H1 (cell line): ENCODE measurements around the gene OSBPL9. TPM values are rescaled to one million over a fixed set of nuclear protein-coding genes. Genes with fewer than 3 reads are reported as not detected.

Experiments used
- CHD7 ChIP-seq: fragments of 300-600 bp; sonication (generic); IDR thresholded peaks from 2 replicates; pipeline ENCODE4 v1.7.1; 2012; ENCODE audit warnings: low read length, moderate library complexity, mild to moderate bottlenecking, inconsistent platforms; ENCODE audit not compliant: insufficient replicate concordance
- CTCF ChIP-seq, 3 experiments: IDR thresholded peaks; 1 replicate in 2 of 3; 2 replicates in 1 of 3; pipeline versions ENCODE4 v1.5.1 to v1.6.1; 2011; ENCODE audit warnings: low read length in 3 of 3, mild to moderate bottlenecking in 3 of 3, inconsistent platforms in 2 of 3, low read depth in 1 of 3, moderate library complexity in 1 of 3; ENCODE audit not compliant: insufficient read depth in 1 of 3; ENCODE audit errors: control extremely low read depth in 1 of 3
- MAX ChIP-seq: IDR thresholded peaks from 2 replicates; pipeline ENCODE4 v1.6.1; 2012; ENCODE audit warnings: inconsistent platforms
- NANOG ChIP-seq: IDR thresholded peaks from 2 replicates; pipeline ENCODE4 v1.6.1; 2011; ENCODE audit warnings: low read length, low read depth, mild to moderate bottlenecking, inconsistent platforms; ENCODE audit not compliant: insufficient read depth, poor library complexity, severe bottlenecking
- RNF2 ChIP-seq: fragments of 200-900, 300-1000 bp; sonication (generic); IDR thresholded peaks from 2 replicates; pipeline ENCODE4 v1.7.1; 2016; ENCODE audit warnings: borderline replicate concordance, low read depth, mild to moderate bottlenecking, antibody characterized with exemption, low read length; ENCODE audit not compliant: poor library complexity, severe bottlenecking; ENCODE audit errors: missing control alignments
- polyA plus RNA-seq, 7 experiments: library from polyadenylated mRNA; depleted of rRNA in 3 of 7; stranded (reverse) in 5 of 7; unstranded in 2 of 7; fragments of >200 nt in 5 of 7; fragments of 200-250 nt in 2 of 7; gene quantifications; 1 replicate in 5 of 7; 2 replicates in 1 of 7; 4 replicates in 1 of 7; pipeline versions ENCODE4 v1.2.1 to v1.2.3, GENCODE V29; 2011 to 2013; ENCODE audit warnings: missing spikeins in 2 of 7, mixed read lengths in 2 of 7
- total RNA-seq: library from RNA; stranded (reverse); fragmentation: NEBNext Ultra II Directional; extraction: Animal tissue kit (Norgen Biotek cat#: 25700); gene quantifications from 2 replicates; pipeline ENCODE4 v1.2.1, GENCODE V29; 2021

OSBPL9 gene
- total and polyA plus RNA-seq, 2 of the 8 experiments (the other 6 are each of a cell fraction or from before 2014, with no cell fraction given), result 58.2 to 71.6 TPM

- no peak for TF ChIP-seq CHD7
- no peak for TF ChIP-seq NANOG
- no peak for TF ChIP-seq CTCF (IDR thresholded peaks at IDR 0.05; ENCODE audit: control extremely low read depth in 1 of 3, insufficient read depth in 1 of 3, low read depth in 1 of 3, low read length in 3 of 3)
- TF ChIP-seq MAX, result no peak
- TF ChIP-seq RNF2, result no peak
- TF ChIP-seq, all 59 proteins: peak for 0
These were observed 44.2 kb downstream of the OSBPL9 start (continued) for GRCh38 chr1:51661081-51661518.
